NB4 (cell line): Measurements from ENCODE around the gene MAGEF1.

ENCODE experiments used
- DNase-seq: peaks from one replicate; pipeline ENCODE4 v3.0.0; 2010; ENCODE audit warnings: low read depth
- H3K4me3 ChIP-seq: one replicate; pipeline ENCODE4 v1.5.1; 2011; ENCODE audit warnings: mild to moderate bottlenecking, low read depth, low read length, moderate library complexity
- MYC ChIP-seq: IDR thresholded peaks from 2 replicates; pipeline ENCODE4 v1.6.1; 2011; ENCODE audit warnings: low read depth, low read length
- POLR2A ChIP-seq: IDR thresholded peaks from 2 replicates; pipeline ENCODE4 v1.6.1; 2011; ENCODE audit warnings: mild to moderate bottlenecking; ENCODE audit not compliant: insufficient read length; ENCODE audit errors: extremely low read depth
- TF ChIP-seq, protein P1 (sequence below): IDR thresholded peaks from 2 replicates; pipeline ENCODE4 v1.6.1; 2011; ENCODE audit warnings: low read depth, low read length
- TF ChIP-seq, protein P2 (sequence below): IDR thresholded peaks from one replicate; pipeline ENCODE4 v1.5.1; 2012; ENCODE audit warnings: low read depth, low read length

The MAGEF1 gene

DNA sequence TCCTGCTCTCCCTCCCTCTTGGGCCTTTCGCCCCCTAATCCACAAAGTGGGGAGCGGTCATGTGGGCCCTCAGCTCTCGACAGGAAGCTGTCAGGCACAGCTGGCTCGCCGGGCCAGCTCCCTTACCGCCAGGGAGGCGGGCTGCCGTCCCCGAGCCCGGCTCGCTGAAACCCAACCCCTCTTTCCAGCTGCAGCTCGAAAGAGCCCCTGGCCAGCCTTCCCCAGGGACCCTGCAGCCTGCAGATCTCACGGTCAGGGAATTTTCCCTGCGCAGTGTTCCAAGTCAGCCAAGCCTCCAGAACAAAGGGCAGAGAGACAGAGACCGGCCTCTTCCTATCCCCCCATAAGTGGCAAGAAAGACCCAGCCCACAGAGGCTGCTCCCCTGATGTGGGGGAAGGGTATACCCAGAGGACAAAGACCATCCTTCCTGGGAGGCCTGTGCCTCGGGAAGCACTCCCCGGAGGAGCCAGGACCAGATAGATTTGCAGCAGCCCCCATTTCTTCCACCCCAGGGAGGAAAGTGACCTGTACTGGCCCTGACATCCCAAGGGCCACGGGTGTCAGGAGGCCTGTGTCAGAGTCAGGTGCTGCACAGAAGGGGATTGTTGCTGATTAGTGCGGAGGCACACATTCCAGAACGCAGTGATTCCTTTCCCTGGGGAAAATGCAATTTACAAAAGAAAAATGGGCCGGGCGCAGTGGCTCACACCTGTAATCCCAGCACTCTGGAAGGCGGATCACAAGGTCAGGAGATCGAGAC, 32.6 kb downstream of the MAGEF1 start:
- DNase-seq = no peak
- H3K4me3 ChIP-seq = no peak overlapping the region
- TF ChIP-seq, protein P1, sequence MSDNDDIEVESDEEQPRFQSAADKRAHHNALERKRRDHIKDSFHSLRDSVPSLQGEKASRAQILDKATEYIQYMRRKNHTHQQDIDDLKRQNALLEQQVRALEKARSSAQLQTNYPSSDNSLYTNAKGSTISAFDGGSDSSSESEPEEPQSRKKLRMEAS = no peak
- TF ChIP-seq MYC (no peak), POLR2A (no peak)
- TF ChIP-seq, protein P2, sequence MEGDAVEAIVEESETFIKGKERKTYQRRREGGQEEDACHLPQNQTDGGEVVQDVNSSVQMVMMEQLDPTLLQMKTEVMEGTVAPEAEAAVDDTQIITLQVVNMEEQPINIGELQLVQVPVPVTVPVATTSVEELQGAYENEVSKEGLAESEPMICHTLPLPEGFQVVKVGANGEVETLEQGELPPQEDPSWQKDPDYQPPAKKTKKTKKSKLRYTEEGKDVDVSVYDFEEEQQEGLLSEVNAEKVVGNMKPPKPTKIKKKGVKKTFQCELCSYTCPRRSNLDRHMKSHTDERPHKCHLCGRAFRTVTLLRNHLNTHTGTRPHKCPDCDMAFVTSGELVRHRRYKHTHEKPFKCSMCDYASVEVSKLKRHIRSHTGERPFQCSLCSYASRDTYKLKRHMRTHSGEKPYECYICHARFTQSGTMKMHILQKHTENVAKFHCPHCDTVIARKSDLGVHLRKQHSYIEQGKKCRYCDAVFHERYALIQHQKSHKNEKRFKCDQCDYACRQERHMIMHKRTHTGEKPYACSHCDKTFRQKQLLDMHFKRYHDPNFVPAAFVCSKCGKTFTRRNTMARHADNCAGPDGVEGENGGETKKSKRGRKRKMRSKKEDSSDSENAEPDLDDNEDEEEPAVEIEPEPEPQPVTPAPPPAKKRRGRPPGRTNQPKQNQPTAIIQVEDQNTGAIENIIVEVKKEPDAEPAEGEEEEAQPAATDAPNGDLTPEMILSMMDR = no peak

GRCh38 chr3:184678317-184679055, 33.4 kb downstream of the MAGEF1 start:
- no peak overlapping the region for H3K4me3 ChIP-seq
- no peak for DNase-seq
- no peak for TF ChIP-seq MYC
- TF ChIP-seq POLR2A = no peak
- TF ChIP-seq, protein P1 = no peak
- TF ChIP-seq, protein P2 = no peak

DNA sequence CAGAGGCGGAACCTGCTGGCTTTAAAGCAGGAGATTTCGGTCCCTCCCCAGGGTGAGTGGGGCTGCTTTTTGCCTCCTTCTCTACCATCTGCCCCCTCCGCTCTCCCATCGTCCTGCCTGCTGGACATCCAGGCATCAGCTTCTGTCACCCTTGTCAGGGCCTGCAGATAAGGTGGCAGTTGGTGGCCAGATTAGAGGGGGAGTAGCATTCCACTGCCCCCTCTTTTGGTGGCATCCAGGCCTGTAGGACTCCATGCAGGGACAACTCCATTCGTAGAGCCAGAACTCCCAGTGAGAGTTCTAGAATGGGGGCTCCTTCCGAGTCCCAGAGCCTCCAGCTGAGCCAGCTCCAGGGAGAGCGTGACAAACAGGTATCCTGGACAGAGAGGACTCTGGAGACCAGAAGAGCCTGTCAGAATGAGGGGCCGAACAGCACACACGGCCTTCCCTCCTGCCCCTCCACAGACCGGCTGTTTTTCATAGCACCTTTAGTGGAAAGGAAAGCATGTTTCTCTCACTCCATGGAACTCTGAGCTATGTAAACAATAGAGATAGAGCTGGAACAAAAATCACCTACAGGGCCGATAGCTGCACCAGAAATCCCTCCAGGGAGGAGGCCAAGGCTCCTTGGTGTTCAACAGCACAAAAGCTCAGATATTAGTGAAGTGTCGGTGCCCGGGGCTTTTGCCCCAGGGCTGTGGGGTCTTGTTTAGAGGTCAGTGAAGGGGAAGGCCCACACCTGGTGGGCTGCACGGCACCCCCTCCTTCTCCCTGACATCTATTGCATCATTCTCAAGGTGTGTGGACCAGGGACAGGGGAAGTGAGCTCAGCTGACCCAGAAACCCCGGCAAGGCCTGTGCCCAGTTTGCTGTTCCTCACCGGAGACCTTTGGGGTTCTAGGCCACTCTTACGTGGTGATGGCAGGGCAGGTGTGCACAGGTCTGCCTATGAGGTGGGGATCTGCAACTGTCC, 34.2 kb downstream of the MAGEF1 start:
- no peak for TF ChIP-seq POLR2A
- TF ChIP-seq, protein P1 = no peak
- no peak for TF ChIP-seq MYC
- TF ChIP-seq, protein P2 = no peak
- no peak overlapping the region for H3K4me3 ChIP-seq
- DNase-seq = no peak

DNA sequence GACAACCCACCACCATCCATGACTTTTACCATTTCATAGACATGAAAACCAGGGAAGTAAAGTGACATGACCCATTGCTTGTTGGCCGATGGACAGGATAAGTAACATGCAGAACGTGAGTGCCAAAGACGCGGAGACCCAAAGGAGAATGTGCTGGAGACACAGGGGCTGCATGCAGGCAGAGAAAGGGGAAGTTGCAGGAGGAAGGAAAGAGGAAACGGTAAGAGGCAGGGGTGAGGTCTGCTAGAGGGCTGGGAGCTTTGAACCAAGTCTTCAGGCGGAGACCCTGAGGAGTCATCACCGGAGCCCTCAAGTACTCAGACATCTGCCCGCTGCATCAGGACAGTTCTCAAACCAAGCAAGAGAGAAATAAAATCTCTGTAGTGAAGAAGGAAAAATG, 34.9 kb downstream of the MAGEF1 start:
- no peak for TF ChIP-seq MYC
- TF ChIP-seq POLR2A = no peak
- peak; percentile 87 for DNase-seq
- H3K4me3 ChIP-seq = no peak overlapping the region

- DNase-seq = no peak
- no peak overlapping the region for H3K4me3 ChIP-seq
- no peak for TF ChIP-seq POLR2A
Measured at GRCh38 chr3:184674626-184675025, 37.2 kb downstream of the MAGEF1 start.

GRCh38 chr3:184672977-184673870, 38.6 kb downstream of the MAGEF1 start:
- TF ChIP-seq, protein P2 = no peak
- TF ChIP-seq, protein P1 = no peak
- TF ChIP-seq MYC (no peak), POLR2A (no peak)
- no peak overlapping the region for H3K4me3 ChIP-seq
- no peak for DNase-seq
